GM23338 (cell line): Measurements from ENCODE around the gene YIPF2. TPM values are rescaled to one million over a fixed set of nuclear protein-coding genes. Genes with fewer than 3 reads are reported as not detected.

ENCODE experiments used
- ATAC-seq: fragments of 200-7000 bp; cut with Tn5 transposase; 3 replicates; pipeline ENCODE4 v1.9.1; 2020
- DNase-seq: peaks from one replicate; pipeline ENCODE4 v3.0.0-alpha.2; 2015; ENCODE audit warnings: low spot score
- H2AFZ ChIP-seq: fragments of 200-600 bp; sonication (generic); 2 replicates; pipeline ENCODE4 v1.8.0; 2016; ENCODE audit warnings: antibody characterized with exemption, mild to moderate bottlenecking, moderate library complexity
- H3F3A ChIP-seq: fragments of 200-600 bp; sonication (generic); replicated peaks from 2 replicates; pipeline ENCODE4 v1.8.0; 2017; ENCODE audit warnings: antibody characterized with exemption, mixed run types, low read depth
- H3K27ac ChIP-seq: fragments of 200-600 bp; sonication (generic); 2 replicates; pipeline ENCODE4 v1.6.1; 2016; ENCODE audit warnings: low read depth
- H3K27me3 ChIP-seq: fragments of 200-600 bp; sonication (generic); 2 replicates; pipeline ENCODE4 v1.8.0; 2016; ENCODE audit warnings: mild to moderate bottlenecking, mixed run types, moderate library complexity; ENCODE audit not compliant: insufficient read depth
- H3K36me3 ChIP-seq: fragments of 200-600 bp; sonication (generic); 2 replicates; pipeline ENCODE4 v1.8.0; 2016; ENCODE audit warnings: mild to moderate bottlenecking; ENCODE audit not compliant: insufficient read depth
- H3K4me1 ChIP-seq: fragments of 200-600 bp; sonication (generic); 2 replicates; pipeline ENCODE4 v1.8.0; 2016; ENCODE audit warnings: mild to moderate bottlenecking, moderate library complexity; ENCODE audit not compliant: insufficient read depth
- H3K4me2 ChIP-seq: fragments of 200-600 bp; sonication (generic); 2 replicates; pipeline ENCODE4 v1.7.1; 2017; ENCODE audit warnings: mixed run types
- H3K4me3 ChIP-seq: fragments of 200-600 bp; sonication (generic); 2 replicates; pipeline ENCODE4 v1.6.1; 2016; ENCODE audit warnings: mixed run types
- H3K79me2 ChIP-seq: fragments of 200-600 bp; sonication (generic); replicated peaks from 2 replicates; pipeline ENCODE4 v1.8.0; 2017; ENCODE audit warnings: mild to moderate bottlenecking; ENCODE audit not compliant: insufficient read depth
- H3K9me2 ChIP-seq: fragments of 200-600 bp; sonication (generic); 2 replicates; pipeline ENCODE4 v1.8.0; 2017; ENCODE audit not compliant: insufficient read depth
- H4K20me1 ChIP-seq: fragments of 200-600 bp; sonication (generic); replicated peaks from 2 replicates; pipeline ENCODE4 v1.8.0; 2017; ENCODE audit warnings: mild to moderate bottlenecking; ENCODE audit not compliant: insufficient read depth
- H3K27ac Mint-ChIP-seq: 2 replicates; pipeline ENCODE4 v1.8.0; 2020; ENCODE audit warnings: inconsistent platforms, mild to moderate bottlenecking, moderate library complexity, mixed read lengths
- H3K27me3 Mint-ChIP-seq: 3 replicates; pipeline ENCODE4 v1.8.0; 2022; ENCODE audit warnings: low read depth, mild to moderate bottlenecking, moderate library complexity, mixed read lengths, inconsistent platforms; ENCODE audit not compliant: insufficient read depth, poor library complexity
- H3K36me3 Mint-ChIP-seq: 3 replicates; pipeline ENCODE4 v1.8.0; 2021; ENCODE audit warnings: low read depth, mild to moderate bottlenecking, inconsistent platforms, moderate library complexity, mixed read lengths
- H3K4me1 Mint-ChIP-seq: 3 replicates; pipeline ENCODE4 v1.8.0; 2020; ENCODE audit warnings: mild to moderate bottlenecking, inconsistent platforms, mixed read lengths
- H3K4me3 Mint-ChIP-seq: 3 replicates; pipeline ENCODE4 v1.8.0; 2021; ENCODE audit warnings: moderate library complexity, mild to moderate bottlenecking, inconsistent platforms, mixed read lengths
- H3K9me3 Mint-ChIP-seq: 3 replicates; pipeline ENCODE4 v1.8.0; 2020; ENCODE audit warnings: moderate library complexity, mild to moderate bottlenecking, inconsistent platforms, mixed read lengths
- CREB1 ChIP-seq: fragments of 250-450 bp; sonication (Bioruptor Pico); IDR thresholded peaks from 2 replicates; pipeline ENCODE4 v1.5.0; 2020; ENCODE audit warnings: low read depth, mild to moderate bottlenecking, moderate library complexity
- CTCF ChIP-seq, 2 experiments: fragments of 200-600 bp in 1 of 2; sonication (generic) in 1 of 2; conservative IDR thresholded peaks; 2 replicates each; pipeline versions ENCODE4 v1.5.1 to v1.6.1; 2016 to 2017; ENCODE audit warnings: antibody characterized with exemption in 2 of 2, low read depth in 2 of 2, mild to moderate bottlenecking in 2 of 2, moderate library complexity in 1 of 2
- JUNB ChIP-seq: IDR thresholded peaks from one replicate; pipeline ENCODE4 v1.6.1; 2016; ENCODE audit warnings: antibody characterized with exemption; ENCODE audit not compliant: unreplicated experiment
- NANOG ChIP-seq: IDR thresholded peaks from 2 replicates; pipeline ENCODE4 v1.6.1; 2016; ENCODE audit warnings: antibody characterized with exemption, borderline replicate concordance
- POLR2AphosphoS5 ChIP-seq: IDR thresholded peaks from 2 replicates; pipeline ENCODE4 v1.6.1; 2016; ENCODE audit warnings: antibody characterized with exemption, low read depth
- REST ChIP-seq: IDR thresholded peaks from one replicate; pipeline ENCODE4 v1.6.1; 2018; ENCODE audit warnings: antibody characterized with exemption; ENCODE audit not compliant: unreplicated experiment
- STAT1 ChIP-seq: IDR thresholded peaks from one replicate; pipeline ENCODE4 v1.6.1; 2016; ENCODE audit warnings: antibody characterized with exemption; ENCODE audit not compliant: unreplicated experiment
- ZNF114 ChIP-seq: fragments of 250-450 bp; sonication (Bioruptor Pico); IDR thresholded peaks from 2 replicates; pipeline ENCODE4 v1.5.0; 2020; ENCODE audit warnings: mild to moderate bottlenecking, moderate library complexity
- ZNF331 ChIP-seq: fragments of 250-450 bp; sonication (Bioruptor Pico); IDR thresholded peaks from 2 replicates; pipeline ENCODE4 v1.5.0; 2020; ENCODE audit warnings: low read depth, mild to moderate bottlenecking, moderate library complexity
- ZNF462 ChIP-seq: fragments of 250-450 bp; sonication (Bioruptor Pico); IDR thresholded peaks from 2 replicates; pipeline ENCODE4 v1.5.0; 2020; ENCODE audit warnings: mild to moderate bottlenecking, moderate library complexity
- polyA plus RNA-seq: library from polyadenylated mRNA; unstranded; fragments of >200 nt; fragmentation: Nextera tagmentation; extraction: Ambion mirVana; gene quantifications from 2 replicates; pipeline ENCODE4 v1.2.1, GENCODE V29; 2016
- total RNA-seq: library from RNA; depleted of rRNA; stranded (reverse); fragments of >200 nt; shearing (Covaris generic); gene quantifications from 2 replicates; pipeline ENCODE4 v1.2.3, GENCODE V29; 2014

The YIPF2 gene
- total and polyA plus RNA-seq, 2 experiments from 2014 or later, result 36.3 to 63.7 TPM

DNA sequence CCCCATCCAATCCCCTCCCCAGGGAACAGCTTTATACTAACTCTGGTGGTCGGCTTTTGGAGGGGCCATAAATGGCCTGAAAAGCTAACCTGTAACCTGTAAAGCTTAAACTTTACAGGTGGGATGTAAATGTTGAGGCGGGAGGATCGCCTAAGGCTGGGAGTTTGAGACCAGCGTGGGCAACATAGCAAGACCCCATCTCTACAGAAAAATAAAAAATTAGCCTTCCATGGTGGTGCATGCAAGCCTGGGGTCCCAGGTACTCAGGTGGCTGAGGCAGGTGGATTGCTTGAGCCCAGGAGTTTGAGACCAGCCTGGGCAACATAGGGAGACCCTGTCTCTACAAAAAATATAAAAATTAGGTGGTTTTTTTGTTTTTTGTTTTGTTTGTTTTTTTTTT, 38.6 kb downstream of the YIPF2 start:
- peak overlapping the region; percentile 92; the same call in 1 of the 2 replicates for H3K27ac ChIP-seq
- Mint-ChIP-seq H3K27ac (no peak overlapping the region), H3K4me3 (no peak overlapping the region), H3K36me3 (no peaks in the 10 kb centered on the region), H3K4me1 (peaks cover 61% of the 10 kb centered on the region), H3K27me3 (peaks cover 5% of the 10 kb centered on the region), H3K9me3 (no peaks in the 10 kb centered on the region)
- ATAC-seq (no peak), DNase-seq (no peak)
- H3K79me2 ChIP-seq, result peaks cover 96% of the 10 kb centered on the region
- peaks cover 4% of the 10 kb centered on the region for H4K20me1 ChIP-seq
- no peak overlapping the region for H3K4me3 ChIP-seq
- no peaks in the 10 kb centered on the region for H3K9me2 ChIP-seq
- no peak overlapping the region for H3K4me2 ChIP-seq
- no peaks in the 10 kb centered on the region for H3K36me3 ChIP-seq
- no peak for TF ChIP-seq ZNF114
- TF ChIP-seq CTCF (conservative IDR thresholded peaks at IDR 0.05; ENCODE audit: low read depth in 2 of 2), result no peak
- no peak for TF ChIP-seq STAT1
- no peak for TF ChIP-seq POLR2AphosphoS5
- TF ChIP-seq ZNF462 (CRISPR knock-in tag), result no peak
- TF ChIP-seq NANOG, result no peak
- TF ChIP-seq CREB1, result no peak
- TF ChIP-seq ZNF331 (CRISPR knock-in tag), result no peak
- no peak for TF ChIP-seq JUNB
- TF ChIP-seq REST, result no peak
- H3F3A ChIP-seq, result peaks cover 34% of the 10 kb centered on the region
- no peak overlapping the region for H2AFZ ChIP-seq
- H3K27me3 ChIP-seq, result no peaks in the 10 kb centered on the region
- H3K4me1 ChIP-seq, result peaks cover 81% of the 10 kb centered on the region
